NT2/D1 (cell line): ENCODE data around the gene BLOC1S4.

Experiments
- SUZ12 ChIP-seq: IDR thresholded peaks from 2 replicates; pipeline ENCODE4 v1.6.1; 2011; ENCODE audit not compliant: insufficient read length, insufficient read depth; ENCODE audit errors: extremely low read depth
- YY1 ChIP-seq: IDR thresholded peaks from 2 replicates; pipeline ENCODE4 v1.6.1; 2011; ENCODE audit not compliant: insufficient read length, insufficient read depth
- ZNF274 ChIP-seq: IDR thresholded peaks from 2 replicates; pipeline ENCODE4 v1.6.1; 2011; ENCODE audit warnings: mild to moderate bottlenecking, low read depth, low read length

DNA sequence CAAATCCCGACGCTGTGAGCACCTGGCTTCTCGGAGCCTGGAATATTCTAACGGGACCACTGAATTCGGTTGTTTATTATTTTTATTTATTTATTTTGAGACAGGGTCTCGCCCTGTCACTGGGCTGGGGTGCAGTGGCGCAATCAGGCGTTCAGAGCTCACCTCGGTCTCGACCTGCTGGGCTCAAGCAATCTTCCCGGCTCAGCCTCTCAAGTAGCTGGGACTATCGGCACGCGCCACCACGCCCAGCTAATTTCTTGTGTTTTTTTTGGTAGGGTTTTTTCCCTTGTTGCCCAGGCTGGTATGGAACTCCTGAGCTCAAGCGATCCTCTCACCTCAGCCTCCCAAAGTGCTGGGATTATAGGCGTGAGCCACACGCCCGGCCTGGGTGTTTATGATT lies 43.8 kb upstream of the BLOC1S4 start:
- no peak for TF ChIP-seq YY1
- no peak for TF ChIP-seq SUZ12
- no peak for TF ChIP-seq ZNF274
